Body of pancreas (tissue), 4 donors: ENCODE results near the gene MTSS2. TPM values are rescaled to one million over a fixed set of nuclear protein-coding genes. Genes with fewer than 3 reads are reported as not detected.

ENCODE experiments used
- ATAC-seq: fragments of 150-250 bp; one replicate; pipeline ENCODE4 v1.9.1; 2016
- DNase-seq, 4 donors: peaks; one replicate each; pipeline ENCODE4 v3.0.0-alpha.2; 2019
- H3K27ac ChIP-seq, 4 donors: fragments of 200-600 bp; sonication (generic); 1 replicate in 3 of 4; 2 replicates in 1 of 4; pipeline versions ENCODE4 v1.5.1 to v1.6.1; 2016 to 2019; ENCODE audit warnings: mild to moderate bottlenecking in 1 of 4, mixed read lengths in 1 of 4, moderate library complexity in 1 of 4
- H3K27me3 ChIP-seq, 2 donors: fragments of 200-600 bp; sonication (generic); one replicate each; pipeline ENCODE4 v1.6.0; 2016; ENCODE audit warnings: mild to moderate bottlenecking in 1 of 2
- H3K36me3 ChIP-seq, 2 donors: fragments of 200-600 bp; sonication (generic); replicated peaks in 1 of 2; 2 replicates each; pipeline ENCODE4 v1.5.1; 2016; ENCODE audit warnings: low read depth in 2 of 2; ENCODE audit not compliant: insufficient read depth in 1 of 2
- H3K4me1 ChIP-seq: fragments of 200-600 bp; sonication (generic); one replicate; pipeline ENCODE4 v1.6.0; 2016
- H3K4me3 ChIP-seq, 2 donors: fragments of 200-600 bp; sonication (generic); 1 replicate in 1 of 2; 2 replicates in 1 of 2; pipeline ENCODE4 v1.5.1; 2016 to 2019
- H3K9me3 ChIP-seq, 3 donors: fragments of 200-600 bp; sonication (generic); 1 replicate in 2 of 3; 2 replicates in 1 of 3; pipeline ENCODE4 v1.5.1; 2016
- POLR2A ChIP-seq, 3 donors: fragments of 450-650 bp; IDR thresholded peaks; one replicate each; pipeline ENCODE4 v1.6.1; 2016; ENCODE audit warnings: antibody characterized with exemption in 3 of 3, mild to moderate bottlenecking in 2 of 3
- WGBS, 2 donors: methylation state at CpG; one replicate each; pipeline ENCODE4 v1.1.5; 2017; 5-methylcytosine and 5-hydroxymethylcytosine counted together
- intact Hi-C: fragments of 100-400 bp; cut with DNase I; formaldehyde crosslinking; loops from one replicate; pipeline ENCODE4 v1.15.1; 2023
- total RNA-seq, 2 donors: library from RNA; depleted of rRNA; stranded (reverse); fragments of >200 nt; gene quantifications; one replicate each; pipeline ENCODE4 v1.1.0, GENCODE V29; 2016
- TF ChIP-seq, protein P1 (sequence below), 7 experiments: fragments of 450-650 bp in 4 of 7; fragments of 200-600 bp in 3 of 7; sonication (generic) in 3 of 7; IDR thresholded peaks; one replicate each; pipeline ENCODE4 v1.5.1; 2016 to 2019; ENCODE audit warnings: antibody characterized with exemption in 7 of 7

The MTSS2 gene
- total RNA-seq, 2 donors from 2014 or later: 8.8 to 23.4 TPM

- no peak for ATAC-seq
- H3K9me3 ChIP-seq: no peaks in the 10 kb centered on the region
- WGBS, 2 donors: 90% methylated on average over 20 to 22 of the region's 22 CpGs
- peaks cover 0 to 14% of the 10 kb centered on the region in 2 donors for H3K36me3 ChIP-seq
- H3K27me3 ChIP-seq: no peaks in the 10 kb centered on the region
- no peak overlapping the region for H3K4me3 ChIP-seq
- no peaks in the 10 kb centered on the region for H3K4me1 ChIP-seq
- TF ChIP-seq, protein P1, sequence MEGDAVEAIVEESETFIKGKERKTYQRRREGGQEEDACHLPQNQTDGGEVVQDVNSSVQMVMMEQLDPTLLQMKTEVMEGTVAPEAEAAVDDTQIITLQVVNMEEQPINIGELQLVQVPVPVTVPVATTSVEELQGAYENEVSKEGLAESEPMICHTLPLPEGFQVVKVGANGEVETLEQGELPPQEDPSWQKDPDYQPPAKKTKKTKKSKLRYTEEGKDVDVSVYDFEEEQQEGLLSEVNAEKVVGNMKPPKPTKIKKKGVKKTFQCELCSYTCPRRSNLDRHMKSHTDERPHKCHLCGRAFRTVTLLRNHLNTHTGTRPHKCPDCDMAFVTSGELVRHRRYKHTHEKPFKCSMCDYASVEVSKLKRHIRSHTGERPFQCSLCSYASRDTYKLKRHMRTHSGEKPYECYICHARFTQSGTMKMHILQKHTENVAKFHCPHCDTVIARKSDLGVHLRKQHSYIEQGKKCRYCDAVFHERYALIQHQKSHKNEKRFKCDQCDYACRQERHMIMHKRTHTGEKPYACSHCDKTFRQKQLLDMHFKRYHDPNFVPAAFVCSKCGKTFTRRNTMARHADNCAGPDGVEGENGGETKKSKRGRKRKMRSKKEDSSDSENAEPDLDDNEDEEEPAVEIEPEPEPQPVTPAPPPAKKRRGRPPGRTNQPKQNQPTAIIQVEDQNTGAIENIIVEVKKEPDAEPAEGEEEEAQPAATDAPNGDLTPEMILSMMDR (IDR thresholded peaks at IDR 0.05): no peak
- TF ChIP-seq POLR2A (IDR thresholded peaks at IDR 0.05): no peak
- DNase-seq: no peak
- no peak overlapping the region for H3K27ac ChIP-seq
- intact Hi-C loops: no loop called here
These were observed 19.8 kb downstream of the MTSS2 start for GRCh38 chr16:70665806-70666735.

DNA sequence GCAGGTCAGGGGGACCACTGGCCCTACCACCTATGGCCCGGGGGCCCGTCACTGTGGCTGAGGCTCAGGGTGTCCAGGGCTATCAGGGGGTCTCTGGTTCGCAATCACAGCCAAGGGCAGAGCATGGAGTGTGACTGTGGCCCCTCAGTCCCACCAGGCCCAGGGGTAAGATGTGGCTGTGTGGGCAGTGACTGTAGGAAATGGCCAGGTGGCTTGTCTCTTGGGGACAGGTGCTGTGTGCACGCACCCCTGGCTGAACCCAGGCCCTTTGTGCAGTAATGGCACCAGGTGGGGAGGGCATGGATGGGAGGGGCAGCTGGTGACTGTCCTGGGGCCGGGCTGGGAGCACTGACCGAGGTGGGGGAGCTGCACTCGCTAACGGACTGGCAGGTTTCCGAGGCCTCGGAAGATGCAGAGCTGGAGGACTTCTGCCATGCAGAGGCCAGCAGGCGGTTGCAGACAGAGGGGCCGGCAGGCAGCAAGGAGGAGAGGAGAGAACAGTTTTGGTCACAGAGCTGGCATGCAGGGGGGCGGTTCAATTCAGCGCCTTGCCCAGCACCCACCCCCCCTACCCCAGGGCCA lies 20.6 kb downstream of the MTSS2 start:
- TF ChIP-seq, protein P1 (IDR thresholded peaks at IDR 0.05): no peak
- no peak for TF ChIP-seq POLR2A (IDR thresholded peaks at IDR 0.05)
- no peaks in the 10 kb centered on the region for H3K27me3 ChIP-seq
- intact Hi-C loops: no loop called here
- H3K36me3 ChIP-seq: peaks cover 0 to 14% of the 10 kb centered on the region in 2 donors
- no peak overlapping the region for H3K27ac ChIP-seq
- WGBS, 2 donors: 93 to 98% methylated on average over 10 to 12 of the region's 14 CpGs
- DNase-seq (no peak), ATAC-seq (no peak)
- no peaks in the 10 kb centered on the region for H3K9me3 ChIP-seq
- no peak overlapping the region for H3K4me3 ChIP-seq
- no peaks in the 10 kb centered on the region for H3K4me1 ChIP-seq

- TF ChIP-seq POLR2A (IDR thresholded peaks at IDR 0.05): no peak
- TF ChIP-seq, protein P1 (IDR thresholded peaks at IDR 0.05): no peak
- DNase-seq (no peak), ATAC-seq (no peak)
- no peaks in the 10 kb centered on the region for H3K4me1 ChIP-seq
- no peaks in the 10 kb centered on the region for H3K9me3 ChIP-seq
- no peak overlapping the region for H3K4me3 ChIP-seq
- intact Hi-C loops: no loop called here
- H3K27me3 ChIP-seq: no peaks in the 10 kb centered on the region
- H3K36me3 ChIP-seq: peaks cover 0 to 14% of the 10 kb centered on the region in 2 donors
- 92% methylated on average over 37 of the region's 39 CpGs; no CpG with 5 or more reads in 1 of the 2 donors for whole genome bisulfite sequencing, 2 donors
- no peak overlapping the region for H3K27ac ChIP-seq
These were observed 21.3 kb downstream of the MTSS2 start for GRCh38 chr16:70664325-70665112.

- ATAC-seq (no peak), DNase-seq (no peak)
- no peak overlapping the region for H3K4me3 ChIP-seq
- peaks cover 0 to 14% of the 10 kb centered on the region in 2 donors for H3K36me3 ChIP-seq
- intact Hi-C loops: no loop called here
- no peak overlapping the region for H3K27ac ChIP-seq
- TF ChIP-seq POLR2A (IDR thresholded peaks at IDR 0.05): no peak
- TF ChIP-seq, protein P1 (IDR thresholded peaks at IDR 0.05): no peak
- no peaks in the 10 kb centered on the region for H3K4me1 ChIP-seq
- no peaks in the 10 kb centered on the region for H3K9me3 ChIP-seq
- WGBS, 2 donors: 97 to 98% methylated on average over 7 to 46 of the region's 56 CpGs
- H3K27me3 ChIP-seq: no peaks in the 10 kb centered on the region
These were observed 22.1 kb downstream of the MTSS2 start for GRCh38 chr16:70663524-70664324.
